Mucosa of rectum (tissue), 2 donors: ENCODE data around the gene ANKRD33B.

Experiments used
- H3K27ac ChIP-seq, 2 donors: one replicate each; pipeline ENCODE4 v1.7.0; 2013; ENCODE audit warnings: inconsistent platforms in 2 of 2, low read depth in 2 of 2, low read length in 2 of 2
- H3K27me3 ChIP-seq, 2 donors: one replicate each; pipeline ENCODE4 v1.7.0; 2013; ENCODE audit warnings: low read length in 2 of 2; ENCODE audit not compliant: control insufficient read depth in 2 of 2, insufficient read depth in 2 of 2
- H3K36me3 ChIP-seq, 2 donors: one replicate each; pipeline ENCODE4 v1.7.0; 2013; ENCODE audit warnings: low read length in 2 of 2; ENCODE audit not compliant: control insufficient read depth in 2 of 2, insufficient read depth in 2 of 2
- H3K4me1 ChIP-seq, 2 donors: one replicate each; pipeline ENCODE4 v1.7.0; 2013; ENCODE audit warnings: low read length in 2 of 2, mild to moderate bottlenecking in 1 of 2; ENCODE audit not compliant: control insufficient read depth in 2 of 2, insufficient read depth in 2 of 2
- H3K4me3 ChIP-seq, 2 donors: one replicate each; pipeline ENCODE4 v1.7.0; 2013; ENCODE audit warnings: low read length in 2 of 2
- H3K9ac ChIP-seq, 2 donors: one replicate each; pipeline ENCODE4 v1.7.0; 2013; ENCODE audit warnings: low read length in 2 of 2, low read depth in 1 of 2, mild to moderate bottlenecking in 1 of 2
- H3K9me3 ChIP-seq, 2 donors: one replicate each; pipeline ENCODE4 v1.7.0; 2013; ENCODE audit warnings: low read length in 2 of 2; ENCODE audit not compliant: control insufficient read depth in 2 of 2
- donor health status: healthy.
- donor health status: Normal muscosa, but diverticular disease.

ANKRD33B gene

GRCh38 chr5:10644192-10644591 lies 80.3 kb downstream of the ANKRD33B start:
- Histone ChIP-seq H3K4me3 (no peak overlapping the region), H3K27ac (no peak overlapping the region), H3K9ac (no peak overlapping the region), H3K27me3 (no peaks in the 10 kb centered on the region), H3K4me1 (no peaks in the 10 kb centered on the region), H3K9me3 (no peaks in the 10 kb centered on the region), H3K36me3 (no peaks in the 10 kb centered on the region)

- no peak overlapping the region for H3K9ac ChIP-seq
Measured at GRCh38 chr5:10645146-10645545, 81.3 kb downstream of the ANKRD33B start.

DNA sequence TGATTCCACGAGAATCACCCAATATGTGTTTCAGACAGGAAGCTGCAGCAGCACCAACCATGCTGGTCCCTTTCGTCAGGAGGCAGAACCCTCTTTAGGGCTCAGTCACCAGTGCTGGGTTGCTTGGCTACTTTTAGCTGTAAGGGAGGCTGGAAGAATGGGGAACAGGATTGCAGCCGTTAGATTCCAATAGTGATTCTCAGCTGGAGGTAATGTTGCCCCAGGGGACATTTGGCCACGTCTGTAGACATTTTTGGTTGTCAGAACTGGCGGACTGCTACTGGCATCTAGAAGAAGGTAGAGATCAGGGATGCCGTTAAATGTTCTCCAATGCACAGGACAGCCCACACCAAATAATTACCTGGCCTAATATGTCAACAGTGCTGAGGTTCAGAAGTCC lies 81.8 kb downstream of the ANKRD33B start:
- Histone ChIP-seq H3K4me1 (no peaks in the 10 kb centered on the region), H3K4me3 (no peak overlapping the region), H3K27me3 (no peaks in the 10 kb centered on the region), H3K9me3 (no peaks in the 10 kb centered on the region), H3K9ac (no peak overlapping the region), H3K36me3 (no peaks in the 10 kb centered on the region), H3K27ac (no peak overlapping the region)

More at GRCh38 chr5:10645146-10645545, 81.3 kb downstream of the ANKRD33B start:
- no peaks in the 10 kb centered on the region for H3K36me3 ChIP-seq
- no peaks in the 10 kb centered on the region for H3K4me1 ChIP-seq
- no peak overlapping the region for H3K27ac ChIP-seq
- no peaks in the 10 kb centered on the region for H3K9me3 ChIP-seq
- H3K27me3 ChIP-seq = no peaks in the 10 kb centered on the region
- H3K4me3 ChIP-seq = no peak overlapping the region

GRCh38 chr5:10647640-10648039 lies 83.8 kb downstream of the ANKRD33B start:
- no peak overlapping the region for H3K4me3 ChIP-seq
- H3K9me3 ChIP-seq = no peaks in the 10 kb centered on the region
- H3K4me1 ChIP-seq = no peaks in the 10 kb centered on the region
- H3K36me3 ChIP-seq = no peaks in the 10 kb centered on the region
- H3K27me3 ChIP-seq = no peaks in the 10 kb centered on the region
- no peak overlapping the region for H3K9ac ChIP-seq
- H3K27ac ChIP-seq = no peak overlapping the region

GRCh38 chr5:10648806-10649665 lies 85.2 kb downstream of the ANKRD33B start:
- H3K27ac ChIP-seq = no peak overlapping the region
- H3K4me3 ChIP-seq = no peak overlapping the region
- no peaks in the 10 kb centered on the region for H3K27me3 ChIP-seq
- H3K9me3 ChIP-seq = no peaks in the 10 kb centered on the region
- no peaks in the 10 kb centered on the region for H3K4me1 ChIP-seq
- H3K36me3 ChIP-seq = no peaks in the 10 kb centered on the region
- no peak overlapping the region for H3K9ac ChIP-seq

GRCh38 chr5:10649666-10650380 lies 86.0 kb downstream of the ANKRD33B start:
- Histone ChIP-seq H3K9ac (no peak overlapping the region), H3K27ac (no peak overlapping the region), H3K36me3 (no peaks in the 10 kb centered on the region), H3K27me3 (no peaks in the 10 kb centered on the region), H3K9me3 (no peaks in the 10 kb centered on the region), H3K4me1 (no peaks in the 10 kb centered on the region), H3K4me3 (no peak overlapping the region)

DNA sequence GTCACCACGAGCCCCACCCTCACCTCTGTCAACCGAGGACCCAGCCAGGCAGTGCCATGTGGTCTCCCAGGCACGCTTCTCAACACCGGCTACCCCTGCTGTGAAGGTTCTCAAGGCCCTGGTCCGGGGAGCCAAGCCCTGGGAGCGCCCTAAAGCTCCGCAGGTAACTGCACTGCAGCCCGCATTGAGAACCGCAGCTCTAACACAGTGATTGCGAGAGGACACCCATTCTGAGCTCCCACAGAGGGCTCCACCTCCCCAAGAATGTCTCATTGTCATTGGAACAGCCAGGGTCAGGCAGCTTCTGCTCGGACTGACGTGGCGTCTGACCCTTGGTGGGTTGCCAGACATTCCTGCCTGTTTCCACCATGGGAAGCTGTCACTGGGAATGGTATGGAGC lies 88.3 kb downstream of the ANKRD33B start:
- Histone ChIP-seq H3K9me3 (no peaks in the 10 kb centered on the region), H3K4me3 (no peak overlapping the region), H3K4me1 (no peaks in the 10 kb centered on the region), H3K27me3 (no peaks in the 10 kb centered on the region), H3K36me3 (no peaks in the 10 kb centered on the region), H3K27ac (no peak overlapping the region), H3K9ac (no peak overlapping the region)

DNA sequence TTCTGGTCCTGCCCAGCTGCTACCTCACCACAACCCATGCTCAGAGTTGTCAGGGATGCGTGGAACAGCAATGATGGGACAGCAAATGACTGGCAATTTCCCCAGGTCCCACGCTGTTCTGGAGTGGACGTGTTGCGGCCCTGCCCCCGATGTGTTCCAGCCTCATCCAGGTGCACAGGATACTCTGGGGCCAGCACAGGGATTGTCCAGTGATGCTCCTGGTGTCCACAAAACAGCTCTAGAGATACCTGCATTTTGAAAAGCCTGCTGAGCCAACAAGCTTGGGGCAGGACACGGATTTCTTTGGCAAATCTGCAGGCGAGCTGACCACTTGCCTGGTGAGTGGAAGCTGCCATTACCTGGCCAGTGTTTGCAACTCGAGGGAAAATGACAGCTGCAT lies 88.7 kb downstream of the ANKRD33B start:
- Histone ChIP-seq H3K4me3 (no peak overlapping the region), H3K9ac (no peak overlapping the region), H3K27me3 (no peaks in the 10 kb centered on the region), H3K27ac (no peak overlapping the region), H3K36me3 (no peaks in the 10 kb centered on the region), H3K4me1 (no peaks in the 10 kb centered on the region), H3K9me3 (no peaks in the 10 kb centered on the region)

GRCh38 chr5:10653043-10653442 lies 89.2 kb downstream of the ANKRD33B start:
- Histone ChIP-seq H3K4me1 (no peaks in the 10 kb centered on the region), H3K27ac (no peak overlapping the region), H3K9ac (no peak overlapping the region), H3K36me3 (no peaks in the 10 kb centered on the region), H3K27me3 (no peaks in the 10 kb centered on the region), H3K9me3 (no peaks in the 10 kb centered on the region), H3K4me3 (no peak overlapping the region)

GRCh38 chr5:10653751-10654400 lies 90.0 kb downstream of the ANKRD33B start:
- no peak overlapping the region for H3K27ac ChIP-seq
- no peaks in the 10 kb centered on the region for H3K9me3 ChIP-seq
- no peaks in the 10 kb centered on the region for H3K36me3 ChIP-seq
- H3K4me3 ChIP-seq = no peak overlapping the region
- no peaks in the 10 kb centered on the region for H3K27me3 ChIP-seq
- no peaks in the 10 kb centered on the region for H3K4me1 ChIP-seq
- H3K9ac ChIP-seq = no peak overlapping the region
